AG10803 (cell line): ENCODE measurements around the gene SORCS3.
"Not testable (repeated sequence)": the region's sequence is repeated elsewhere in the genome, so short reads cannot be mapped to it uniquely, and the experiment has no call there.

ENCODE experiments used
- DNase-seq: peaks from one replicate; pipeline ENCODE4 v3.0.0; 2010; ENCODE audit warnings: low read depth
- H3K4me3 ChIP-seq: 2 replicates; pipeline ENCODE4 v1.5.1; 2011; ENCODE audit warnings: mild to moderate bottlenecking, low read length, control low read depth
- TF ChIP-seq, protein P1 (sequence below): conservative IDR thresholded peaks from 2 replicates; pipeline ENCODE4 v1.5.1; 2011; ENCODE audit warnings: mild to moderate bottlenecking, low read length, control low read depth, inconsistent platforms

SORCS3 gene

DNA sequence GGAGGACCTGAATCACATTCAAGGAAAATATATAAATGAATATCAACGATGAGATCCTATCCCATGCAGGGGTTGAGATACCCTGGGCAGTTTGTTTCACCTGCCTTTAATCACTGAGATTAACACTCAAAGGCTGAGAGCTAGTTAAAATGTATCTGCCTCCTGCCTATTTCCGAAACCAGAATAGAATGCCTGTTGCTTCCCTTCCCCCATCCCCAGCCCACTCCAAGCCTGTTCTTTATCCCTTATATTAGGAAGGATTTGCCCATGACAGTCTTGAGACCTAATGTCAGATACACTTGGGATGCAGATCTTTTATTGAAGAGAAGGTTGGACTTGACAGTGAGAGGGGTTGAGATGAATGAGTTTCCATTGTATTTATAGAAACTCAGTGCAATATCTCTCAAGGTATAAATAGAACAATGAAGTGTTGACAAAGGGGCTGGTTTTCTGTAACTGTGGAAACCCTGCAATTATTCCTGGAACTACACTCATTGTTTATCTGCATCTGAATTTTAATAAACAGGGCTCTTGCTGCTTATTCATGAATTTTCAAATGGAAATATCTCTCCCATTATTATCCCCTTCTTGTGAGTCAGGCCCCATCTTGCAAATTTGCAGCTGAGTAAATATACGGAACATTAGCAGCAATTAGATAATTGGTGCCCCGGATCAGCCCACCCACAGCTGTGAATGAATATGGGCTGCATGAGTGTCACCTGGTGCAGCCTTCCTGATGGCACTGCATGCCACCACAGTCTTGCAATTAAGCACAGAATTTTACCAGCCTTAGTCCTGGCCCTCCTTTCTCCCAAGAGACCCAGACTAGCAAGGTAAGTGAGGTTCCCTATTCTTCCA lies 66.7 kb downstream of the SORCS3 start:
- TF ChIP-seq, protein P1, sequence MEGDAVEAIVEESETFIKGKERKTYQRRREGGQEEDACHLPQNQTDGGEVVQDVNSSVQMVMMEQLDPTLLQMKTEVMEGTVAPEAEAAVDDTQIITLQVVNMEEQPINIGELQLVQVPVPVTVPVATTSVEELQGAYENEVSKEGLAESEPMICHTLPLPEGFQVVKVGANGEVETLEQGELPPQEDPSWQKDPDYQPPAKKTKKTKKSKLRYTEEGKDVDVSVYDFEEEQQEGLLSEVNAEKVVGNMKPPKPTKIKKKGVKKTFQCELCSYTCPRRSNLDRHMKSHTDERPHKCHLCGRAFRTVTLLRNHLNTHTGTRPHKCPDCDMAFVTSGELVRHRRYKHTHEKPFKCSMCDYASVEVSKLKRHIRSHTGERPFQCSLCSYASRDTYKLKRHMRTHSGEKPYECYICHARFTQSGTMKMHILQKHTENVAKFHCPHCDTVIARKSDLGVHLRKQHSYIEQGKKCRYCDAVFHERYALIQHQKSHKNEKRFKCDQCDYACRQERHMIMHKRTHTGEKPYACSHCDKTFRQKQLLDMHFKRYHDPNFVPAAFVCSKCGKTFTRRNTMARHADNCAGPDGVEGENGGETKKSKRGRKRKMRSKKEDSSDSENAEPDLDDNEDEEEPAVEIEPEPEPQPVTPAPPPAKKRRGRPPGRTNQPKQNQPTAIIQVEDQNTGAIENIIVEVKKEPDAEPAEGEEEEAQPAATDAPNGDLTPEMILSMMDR = no peak
- no peak overlapping the region for H3K4me3 ChIP-seq
- no peak for DNase-seq

DNA sequence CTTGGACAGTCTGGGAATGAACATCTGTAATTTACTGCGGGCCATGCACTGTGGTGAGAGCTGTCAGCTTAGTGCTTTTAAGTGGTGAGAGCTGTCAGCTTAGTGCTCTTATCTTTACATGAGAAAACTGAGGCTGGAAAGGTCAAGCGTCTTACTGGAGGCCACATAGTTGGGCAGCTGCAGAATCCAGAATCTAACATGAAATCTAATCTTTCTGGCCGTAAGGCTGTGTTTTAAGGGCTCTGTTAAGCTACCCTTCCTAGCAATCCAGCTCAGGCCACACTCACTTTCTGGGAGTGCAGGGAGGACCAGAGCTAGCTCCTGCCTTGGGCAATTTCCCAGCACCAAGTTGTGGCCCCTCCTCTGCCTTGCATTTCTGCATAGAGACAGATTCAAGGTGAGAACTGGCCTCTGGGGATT lies 70.2 kb downstream of the SORCS3 start:
- H3K4me3 ChIP-seq = no peak overlapping the region
- no peak for DNase-seq
- TF ChIP-seq, protein P1 = no peak

DNA sequence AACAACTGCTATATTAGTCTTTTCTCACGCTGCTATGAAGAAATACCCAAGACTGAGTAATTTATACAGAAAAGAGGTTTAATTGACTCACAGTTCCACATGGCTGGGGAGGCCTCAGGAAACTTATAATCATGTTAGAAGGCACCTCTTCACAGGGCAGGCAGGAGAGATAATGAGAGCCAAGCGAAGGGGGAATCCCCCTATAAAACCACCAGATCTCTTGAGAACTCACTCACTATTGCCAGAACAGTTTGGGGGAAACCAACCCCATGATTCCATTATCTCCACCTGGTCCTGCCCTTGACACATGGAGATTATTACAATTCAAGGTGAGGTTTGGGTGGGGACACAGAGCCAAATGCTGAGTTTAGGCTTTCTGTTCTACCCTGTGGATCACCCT lies 89.5 kb downstream of the SORCS3 start:
- not testable (repeated sequence) for H3K4me3 ChIP-seq, DNase-seq

DNA sequence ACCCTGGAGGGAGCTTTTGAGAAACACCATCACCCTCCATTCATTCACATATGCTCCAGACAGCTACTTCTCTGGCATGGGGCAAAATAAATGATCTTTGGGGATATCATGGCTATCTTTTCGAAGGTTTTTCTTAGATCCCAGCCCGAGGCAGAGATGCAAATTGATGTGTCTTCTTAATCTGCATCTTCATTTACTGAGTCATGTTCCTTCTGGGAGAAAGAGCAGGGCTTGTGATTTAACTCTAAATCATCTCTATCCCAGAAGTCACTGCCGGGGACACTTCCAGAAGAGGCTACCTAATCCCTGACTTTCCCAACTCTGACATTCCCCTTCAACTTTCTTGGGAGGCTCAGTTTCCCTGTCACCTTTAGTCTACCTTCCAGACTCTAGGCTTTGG lies 90.1 kb downstream of the SORCS3 start:
- H3K4me3 ChIP-seq = no peak overlapping the region
- DNase-seq = no peak
- TF ChIP-seq, protein P1 = no peak

DNA sequence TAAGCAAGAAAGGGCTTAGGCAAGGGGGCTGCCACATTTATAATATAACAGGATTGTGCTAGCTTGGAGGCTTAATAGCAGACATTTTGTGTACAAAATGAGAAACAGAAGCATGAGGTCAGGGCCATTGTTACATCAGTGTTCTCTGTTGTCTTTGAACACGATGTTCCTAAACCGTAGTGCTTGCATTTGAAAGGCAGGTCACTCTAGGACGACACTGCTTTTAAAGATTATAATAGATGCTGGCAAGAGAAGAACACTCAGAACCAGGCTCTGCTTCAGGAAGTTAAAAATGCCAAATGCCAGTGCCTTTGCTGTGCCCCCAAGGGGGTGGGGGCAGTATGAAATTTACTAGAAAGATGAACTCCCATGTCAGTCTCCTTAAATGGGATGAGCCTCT lies 91.1 kb downstream of the SORCS3 start:
- TF ChIP-seq, protein P1 = no peak
- DNase-seq = no peak
- H3K4me3 ChIP-seq = no peak overlapping the region

DNA sequence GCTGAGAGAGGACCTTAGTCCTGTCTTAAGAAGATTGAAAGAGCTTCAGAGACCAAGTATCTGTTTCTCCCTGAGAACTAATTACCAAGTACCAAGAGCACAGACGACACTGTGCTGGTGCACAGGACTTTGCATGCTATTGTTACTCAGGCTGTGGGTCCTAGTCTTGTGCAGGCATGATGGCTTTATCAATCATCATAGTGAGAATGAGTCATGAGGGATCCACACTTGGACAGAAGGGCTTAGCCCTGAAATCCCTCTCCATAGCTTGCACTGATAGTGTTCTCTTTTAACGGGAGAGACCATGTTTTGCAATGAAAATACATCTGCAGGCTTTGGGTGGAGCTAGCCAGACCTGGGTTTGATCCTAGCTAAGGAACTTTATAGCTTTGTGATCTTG lies 93.3 kb downstream of the SORCS3 start:
- TF ChIP-seq, protein P1 = no peak
- H3K4me3 ChIP-seq = no peak overlapping the region
- DNase-seq = no peak

DNA sequence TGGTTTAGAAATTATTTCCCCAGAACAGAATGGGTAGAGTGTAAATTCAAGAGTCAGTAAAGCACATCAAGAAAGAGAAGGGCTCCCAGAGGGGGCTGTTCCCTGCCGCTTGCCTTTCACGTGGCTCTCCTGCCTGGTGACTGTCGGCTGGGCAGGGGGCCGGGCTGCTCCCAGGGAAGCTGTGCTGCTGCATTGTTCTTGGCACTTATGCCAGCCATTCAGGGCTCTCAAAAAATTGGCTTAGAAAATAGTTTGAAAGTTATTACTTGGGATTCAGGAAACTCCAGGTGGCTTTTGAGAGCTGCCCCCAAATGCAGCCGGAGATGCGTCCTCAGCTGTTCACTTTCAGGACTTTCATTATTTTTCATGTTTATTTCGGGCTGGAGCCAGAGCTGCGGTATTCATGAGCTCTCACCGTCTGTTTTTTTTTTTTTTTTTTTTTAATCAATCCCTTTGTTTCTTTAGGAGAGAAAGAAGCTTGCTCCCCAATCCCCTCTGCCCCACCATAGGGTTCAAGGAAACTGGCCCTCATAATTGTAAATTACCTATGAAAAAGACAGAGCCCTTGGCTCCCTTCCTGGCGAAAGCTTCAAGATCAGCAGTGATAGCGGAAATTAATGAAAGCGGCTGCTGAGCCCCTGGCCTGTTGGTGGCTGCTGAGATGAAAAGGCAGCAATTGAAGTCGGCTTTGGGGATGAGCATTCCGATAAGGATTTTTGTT lies 94.1 kb downstream of the SORCS3 start:
- no peak overlapping the region for H3K4me3 ChIP-seq
- DNase-seq = no peak
- TF ChIP-seq, protein P1 = no peak
